GM06990 (cell line): ENCODE results near the gene REEP3.

Source experiments
- DNase-seq: peaks from one replicate; pipeline ENCODE4 v3.0.0-alpha.2; 2011; ENCODE audit not compliant: insufficient read length; ENCODE audit errors: extremely low read depth
- H3K27me3 ChIP-seq: replicated peaks from 2 replicates; pipeline ENCODE4 v1.6.0; 2011; ENCODE audit warnings: low read length; ENCODE audit not compliant: control insufficient read depth, insufficient read depth
- H3K36me3 ChIP-seq: 2 replicates; pipeline ENCODE4 v1.5.1; 2011; ENCODE audit warnings: low read length; ENCODE audit not compliant: control insufficient read depth, insufficient read depth
- H3K4me3 ChIP-seq: replicated peaks from 2 replicates; pipeline ENCODE4 v1.5.1; 2011; ENCODE audit warnings: low read depth, mild to moderate bottlenecking, control low read depth, low read length
- CTCF ChIP-seq: IDR thresholded peaks from 2 replicates; pipeline ENCODE4 v1.5.1; 2011; ENCODE audit warnings: low read length, control low read depth, mild to moderate bottlenecking, inconsistent platforms; ENCODE audit not compliant: insufficient read depth, poor library complexity, severe bottlenecking

Gene REEP3

GRCh38 chr10:63522277-63522687 lies 1.1 kb downstream of the REEP3 start:
- DNase-seq = no peak
- H3K36me3 ChIP-seq = no peaks in the 10 kb centered on the region
- no peaks in the 10 kb centered on the region for H3K27me3 ChIP-seq
- peak overlapping the region; percentile 74 for H3K4me3 ChIP-seq
- TF ChIP-seq CTCF = no peak

GRCh38 chr10:63522995-63523394 lies 1.8 kb downstream of the REEP3 start:
- DNase-seq = no peak
- H3K4me3 ChIP-seq = no peak overlapping the region
- H3K27me3 ChIP-seq = no peaks in the 10 kb centered on the region
- H3K36me3 ChIP-seq = no peaks in the 10 kb centered on the region
- TF ChIP-seq CTCF = no peak

- TF ChIP-seq CTCF = no peak
These were observed 3.8 kb downstream of the REEP3 start for GRCh38 chr10:63525021-63525420.

GRCh38 chr10:63527401-63527800 lies 6.2 kb downstream of the REEP3 start:
- H3K36me3 ChIP-seq = no peaks in the 10 kb centered on the region
- no peak for TF ChIP-seq CTCF
- no peak overlapping the region for H3K4me3 ChIP-seq
- DNase-seq = no peak
- no peaks in the 10 kb centered on the region for H3K27me3 ChIP-seq

More at GRCh38 chr10:63525021-63525420, 3.8 kb downstream of the REEP3 start:
- Histone ChIP-seq H3K36me3 (no peaks in the 10 kb centered on the region), H3K27me3 (no peaks in the 10 kb centered on the region), H3K4me3 (no peak overlapping the region)
- DNase-seq = no peak

- no peak for TF ChIP-seq CTCF
- no peak for DNase-seq
These were observed 7.0 kb downstream of the REEP3 start for GRCh38 chr10:63528084-63528744.

GRCh38 chr10:63530409-63530808 lies 9.2 kb downstream of the REEP3 start:
- no peak for TF ChIP-seq CTCF
- no peak for DNase-seq
- H3K27me3 ChIP-seq = no peaks in the 10 kb centered on the region
- H3K36me3 ChIP-seq = no peaks in the 10 kb centered on the region
- H3K4me3 ChIP-seq = no peak overlapping the region

More at GRCh38 chr10:63528084-63528744, 7.0 kb downstream of the REEP3 start:
- Histone ChIP-seq H3K36me3 (no peaks in the 10 kb centered on the region), H3K4me3 (no peak overlapping the region), H3K27me3 (no peaks in the 10 kb centered on the region)
